ENCODE measurements around the gene MBD5.

- TF ChIP-seq POLR2A (IDR thresholded peaks at IDR 0.05) = no peak
- TF ChIP-seq, protein P1, sequence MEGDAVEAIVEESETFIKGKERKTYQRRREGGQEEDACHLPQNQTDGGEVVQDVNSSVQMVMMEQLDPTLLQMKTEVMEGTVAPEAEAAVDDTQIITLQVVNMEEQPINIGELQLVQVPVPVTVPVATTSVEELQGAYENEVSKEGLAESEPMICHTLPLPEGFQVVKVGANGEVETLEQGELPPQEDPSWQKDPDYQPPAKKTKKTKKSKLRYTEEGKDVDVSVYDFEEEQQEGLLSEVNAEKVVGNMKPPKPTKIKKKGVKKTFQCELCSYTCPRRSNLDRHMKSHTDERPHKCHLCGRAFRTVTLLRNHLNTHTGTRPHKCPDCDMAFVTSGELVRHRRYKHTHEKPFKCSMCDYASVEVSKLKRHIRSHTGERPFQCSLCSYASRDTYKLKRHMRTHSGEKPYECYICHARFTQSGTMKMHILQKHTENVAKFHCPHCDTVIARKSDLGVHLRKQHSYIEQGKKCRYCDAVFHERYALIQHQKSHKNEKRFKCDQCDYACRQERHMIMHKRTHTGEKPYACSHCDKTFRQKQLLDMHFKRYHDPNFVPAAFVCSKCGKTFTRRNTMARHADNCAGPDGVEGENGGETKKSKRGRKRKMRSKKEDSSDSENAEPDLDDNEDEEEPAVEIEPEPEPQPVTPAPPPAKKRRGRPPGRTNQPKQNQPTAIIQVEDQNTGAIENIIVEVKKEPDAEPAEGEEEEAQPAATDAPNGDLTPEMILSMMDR (IDR thresholded peaks at IDR 0.05) = no peak
Measured at GRCh38 chr2:148560496-148560895, 539.6 kb downstream of the MBD5 start.
